IPS-NIHi7 (cell line): Measurements from ENCODE around the gene HIPK2.

Source experiments
- DNase-seq: peaks from one replicate; pipeline ENCODE4 v3.0.0; 2012; ENCODE audit warnings: mixed read lengths; ENCODE audit errors: extremely low spot score

HIPK2 gene

DNA sequence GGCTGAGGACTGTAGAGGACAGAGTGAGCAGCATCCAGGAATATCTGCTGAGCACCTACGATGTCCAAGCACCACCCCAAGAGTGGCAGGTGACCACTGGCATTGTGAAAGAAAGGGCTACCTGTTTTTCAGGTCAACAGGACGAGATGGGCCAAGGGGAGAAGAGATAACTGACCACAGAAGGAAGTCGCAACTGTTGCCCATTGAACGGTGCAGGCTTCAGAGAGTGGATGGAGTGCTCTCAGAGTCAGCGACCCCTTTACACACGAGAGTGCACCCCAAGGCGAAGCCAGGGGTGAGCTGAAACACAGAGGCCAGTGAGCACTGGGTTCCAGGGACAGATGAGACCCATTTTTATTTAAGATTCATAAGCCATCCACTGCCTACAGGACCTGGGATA is 42.3 kb downstream of the HIPK2 start:
- no peak for DNase-seq

DNA sequence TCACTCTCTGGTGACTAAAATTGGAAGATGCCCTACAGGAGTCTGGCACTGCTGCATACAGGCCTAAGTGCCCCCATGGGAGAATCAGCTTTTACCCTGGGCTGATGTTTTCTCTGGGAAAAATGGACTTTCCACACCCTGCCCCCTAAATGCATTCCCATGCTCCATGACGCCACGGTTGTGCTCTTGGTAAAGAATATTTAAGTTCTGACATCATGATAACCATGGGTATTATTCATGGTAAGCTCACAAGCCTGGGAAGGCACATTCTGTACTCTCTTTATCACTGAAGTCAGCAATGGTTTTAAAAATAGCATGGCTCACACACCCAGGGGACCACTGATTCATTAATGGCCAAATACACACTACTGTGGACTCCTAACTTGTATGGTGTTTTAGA is 43.4 kb downstream of the HIPK2 start:
- no peak for DNase-seq

DNA sequence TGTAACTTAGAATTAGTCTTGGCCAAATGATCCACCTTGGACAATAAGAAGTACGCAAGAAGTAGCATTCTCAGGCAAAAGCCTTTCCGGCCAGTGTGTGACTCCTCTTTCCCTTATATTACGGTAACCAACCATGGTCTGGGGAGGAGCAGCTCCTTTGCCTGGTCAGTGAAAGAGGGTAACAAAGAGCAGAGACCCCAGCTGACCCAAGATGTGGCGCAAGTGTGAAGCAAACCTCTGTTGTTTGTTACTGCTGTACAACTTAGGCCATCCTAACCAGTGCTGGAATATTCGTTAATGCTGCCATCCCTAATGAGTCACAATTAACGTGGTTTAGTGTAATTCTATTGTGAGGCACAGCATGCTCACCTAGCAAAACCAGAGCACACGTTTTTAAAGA is 44.0 kb downstream of the HIPK2 start:
- DNase-seq, result no peak

DNA sequence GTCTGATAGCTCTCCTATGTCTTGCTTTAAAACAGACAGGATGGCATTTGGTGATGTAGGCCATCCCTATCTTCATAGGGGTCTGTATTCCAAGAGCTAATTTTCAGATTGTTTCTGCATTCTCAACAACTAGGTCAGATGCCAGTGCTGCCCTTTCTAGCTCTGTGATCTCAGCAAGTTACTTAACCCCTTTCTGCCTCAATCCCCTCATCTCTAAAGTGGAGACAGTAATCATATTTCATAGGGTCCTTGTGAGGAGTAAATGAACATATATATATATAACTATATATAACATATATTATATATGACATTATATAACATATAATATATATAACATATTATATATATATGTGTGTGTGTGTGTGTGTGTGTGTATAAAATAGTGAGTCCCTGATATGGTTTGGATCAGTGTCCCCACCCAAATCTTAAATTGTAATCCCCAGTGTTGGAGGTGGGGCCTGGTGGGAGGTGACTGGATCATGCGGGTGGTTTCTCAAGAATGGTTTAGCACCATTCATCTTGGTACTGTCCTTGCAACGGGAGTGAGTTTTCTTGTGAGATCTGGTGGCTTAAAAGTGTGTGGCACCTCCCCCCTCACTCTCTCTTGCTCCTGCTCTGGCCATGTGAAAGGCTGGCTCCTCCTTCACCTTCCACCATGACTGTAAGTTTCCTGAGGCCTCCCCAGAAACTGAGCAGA is 45.2 kb downstream of the HIPK2 start:
- DNase-seq, result no peak

GRCh38 chr7:139731802-139732470 is 45.9 kb downstream of the HIPK2 start:
- no peak for DNase-seq

DNA sequence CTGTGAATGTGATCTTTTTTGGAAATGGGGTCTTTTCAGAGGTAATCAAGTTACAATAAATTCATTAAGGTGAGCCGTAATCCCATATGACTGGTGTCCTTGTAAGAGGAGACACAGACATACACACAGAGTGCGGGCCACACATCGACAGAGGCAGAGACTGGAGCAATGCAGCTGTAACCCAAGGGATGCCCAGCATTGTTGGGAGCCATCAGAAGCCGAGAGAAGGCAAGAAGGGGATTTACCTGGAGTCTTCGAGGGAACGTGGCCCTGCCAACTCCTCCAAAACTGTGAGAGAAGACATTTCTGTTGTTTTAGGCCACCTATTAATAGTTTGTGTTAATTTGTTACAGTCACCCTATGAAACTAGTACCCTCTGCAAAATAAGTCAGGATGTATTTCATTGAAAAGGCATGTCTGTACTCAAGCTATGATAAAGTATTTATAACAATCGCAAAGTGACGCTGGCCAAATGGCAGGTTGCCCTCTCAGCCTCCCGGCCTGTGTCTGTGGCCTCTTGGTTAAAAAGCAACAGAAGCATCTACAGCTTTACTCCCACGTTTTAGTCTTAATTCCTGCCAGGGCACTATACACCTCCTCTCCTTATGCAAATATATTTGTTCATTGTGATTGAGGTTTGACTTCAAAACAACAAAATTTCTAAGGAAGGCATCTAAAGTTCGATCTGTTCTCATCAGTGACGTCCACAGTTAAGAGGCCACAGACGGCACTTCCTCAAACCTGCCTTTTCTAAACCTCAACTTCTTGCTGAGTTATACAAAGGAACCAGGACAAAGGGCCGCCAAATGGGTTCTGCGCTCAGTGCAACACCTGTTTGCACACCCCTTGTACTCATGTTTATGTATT is 46.8 kb downstream of the HIPK2 start:
- no peak for DNase-seq

GRCh38 chr7:139728203-139728602 is 49.6 kb downstream of the HIPK2 start:
- no peak for DNase-seq

DNA sequence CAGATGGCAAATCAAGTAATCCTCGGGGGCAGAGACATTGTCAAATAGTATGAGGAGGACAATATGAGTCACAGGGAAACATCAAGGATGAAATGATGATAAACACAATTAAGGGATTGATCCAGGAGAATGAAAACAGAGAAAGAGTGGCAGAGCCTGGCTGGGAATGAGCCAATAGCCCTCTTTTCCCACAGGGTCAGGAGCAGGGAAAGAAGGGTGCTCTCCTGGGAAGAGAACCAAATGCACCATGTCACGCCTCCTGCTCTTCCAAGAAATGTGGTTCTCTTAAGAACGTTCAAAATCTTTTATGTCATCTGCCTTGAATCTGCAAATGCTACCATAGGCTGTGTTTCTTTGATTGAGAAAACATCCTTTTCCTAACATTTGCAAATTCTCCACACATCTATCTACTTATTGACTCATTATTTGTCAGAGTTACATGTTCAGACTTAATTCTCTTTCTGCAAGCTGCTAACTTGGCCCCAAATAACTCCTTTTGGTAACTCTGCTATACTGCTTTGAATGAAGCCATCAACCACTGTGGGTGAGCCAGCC is 50.6 kb downstream of the HIPK2 start:
- DNase-seq, result no peak

DNA sequence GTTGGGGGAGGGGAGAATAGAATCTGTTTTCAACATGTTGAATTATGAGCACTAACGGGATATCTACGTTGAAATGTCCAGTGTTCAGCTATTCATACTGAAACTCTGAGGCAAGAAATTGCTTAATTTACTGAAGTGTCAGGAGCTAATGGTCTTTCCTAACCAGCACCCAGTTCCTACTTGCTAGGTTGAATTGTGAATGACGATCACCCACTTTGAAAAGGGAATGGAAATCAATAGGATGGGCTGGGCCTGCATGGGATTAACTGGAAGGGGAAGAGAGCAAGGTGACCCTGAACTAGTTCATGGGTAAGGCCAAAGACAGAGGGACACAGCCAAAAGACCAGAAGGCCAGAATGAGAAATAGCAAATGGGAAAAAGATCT is 51.3 kb downstream of the HIPK2 start:
- no peak for DNase-seq

DNA sequence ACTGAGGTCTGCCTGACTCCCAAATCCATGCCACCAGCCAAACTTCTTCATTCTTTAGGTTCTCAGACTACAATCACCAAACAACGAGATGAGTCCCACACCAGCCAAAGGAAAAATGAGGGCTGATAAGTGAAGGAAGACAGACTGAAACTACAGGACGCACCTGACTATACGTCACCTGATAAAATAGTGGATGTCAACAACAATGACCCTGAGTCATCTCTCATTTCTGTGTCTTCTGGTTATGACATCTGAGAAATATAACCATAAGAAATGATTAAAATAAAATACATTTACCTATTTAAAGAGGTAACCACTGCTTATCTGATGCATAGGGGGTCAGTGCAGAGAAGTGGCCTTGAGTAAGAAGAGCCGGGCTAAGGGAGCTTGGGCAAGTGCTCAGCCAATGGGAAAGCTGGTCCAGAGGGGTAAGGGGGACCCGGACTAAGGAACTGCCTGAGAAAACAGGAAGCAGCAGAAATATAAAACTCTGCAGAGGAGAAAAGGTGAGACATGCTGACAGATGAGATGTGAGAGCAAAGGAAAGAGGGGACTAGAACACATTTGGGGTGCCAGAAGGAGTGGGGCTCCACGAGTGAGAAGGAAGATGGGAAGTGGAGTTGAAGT is 51.8 kb downstream of the HIPK2 start:
- no peak for DNase-seq

- DNase-seq, result no peak
Measured at GRCh38 chr7:139725077-139725476, 52.7 kb downstream of the HIPK2 start.

GRCh38 chr7:139722604-139723003 is 55.2 kb downstream of the HIPK2 start:
- DNase-seq, result no peak

GRCh38 chr7:139721821-139722220 is 56.0 kb downstream of the HIPK2 start:
- DNase-seq, result no peak

- DNase-seq, result no peak
Measured at GRCh38 chr7:139721417-139721816, 56.4 kb downstream of the HIPK2 start.

DNA sequence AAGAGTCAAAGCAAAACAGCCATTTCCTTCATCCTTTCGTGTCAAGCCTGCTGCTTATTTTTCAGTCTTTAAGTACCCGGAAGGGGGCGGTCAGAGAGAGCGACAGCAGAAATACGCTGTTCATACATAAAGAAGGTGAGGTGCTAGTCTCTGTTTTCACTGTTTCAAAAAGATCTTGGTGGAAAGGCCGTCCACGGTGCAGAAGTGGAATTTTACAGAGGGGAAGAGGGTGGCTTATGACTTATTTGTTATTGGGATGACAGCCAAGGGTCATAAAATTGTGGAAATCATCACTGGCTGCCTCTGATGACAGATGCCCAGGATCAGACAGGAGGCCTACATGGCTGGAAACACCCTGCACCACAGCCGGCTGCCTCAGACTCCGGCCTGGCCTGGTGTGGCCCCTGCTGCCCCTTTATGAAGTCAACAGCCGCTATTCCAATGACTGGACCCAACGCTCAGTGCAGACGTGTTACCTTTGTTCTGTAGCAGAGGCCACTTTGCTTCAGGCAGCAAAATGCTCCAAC is 57.0 kb downstream of the HIPK2 start:
- DNase-seq, result no peak

GRCh38 chr7:139720186-139720585 is 57.6 kb downstream of the HIPK2 start:
- DNase-seq, result no peak

DNA sequence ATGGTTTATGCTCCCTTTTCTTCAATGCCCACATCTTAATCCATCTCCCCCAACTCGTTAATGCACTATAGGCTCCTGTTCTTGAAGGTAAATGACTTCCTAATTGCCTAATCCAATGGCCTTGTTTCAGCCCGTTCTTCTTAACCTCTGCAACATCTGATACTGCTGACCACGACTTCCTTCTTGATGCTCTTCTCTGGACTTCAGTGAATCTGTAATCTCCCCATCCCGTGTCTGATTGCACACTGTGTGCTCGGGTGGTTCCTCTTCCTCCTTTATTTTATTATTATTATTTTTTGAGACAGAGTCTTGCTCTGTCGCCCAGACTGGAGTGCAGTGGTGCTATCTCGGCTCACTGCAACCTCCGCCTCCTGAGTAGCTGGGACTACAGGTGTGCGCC is 58.9 kb downstream of the HIPK2 start:
- DNase-seq, result no peak

GRCh38 chr7:139718141-139718540 is 59.7 kb downstream of the HIPK2 start:
- no peak for DNase-seq

- no peak for DNase-seq
Measured at GRCh38 chr7:139716156-139716942, 61.4 kb downstream of the HIPK2 start.

DNA sequence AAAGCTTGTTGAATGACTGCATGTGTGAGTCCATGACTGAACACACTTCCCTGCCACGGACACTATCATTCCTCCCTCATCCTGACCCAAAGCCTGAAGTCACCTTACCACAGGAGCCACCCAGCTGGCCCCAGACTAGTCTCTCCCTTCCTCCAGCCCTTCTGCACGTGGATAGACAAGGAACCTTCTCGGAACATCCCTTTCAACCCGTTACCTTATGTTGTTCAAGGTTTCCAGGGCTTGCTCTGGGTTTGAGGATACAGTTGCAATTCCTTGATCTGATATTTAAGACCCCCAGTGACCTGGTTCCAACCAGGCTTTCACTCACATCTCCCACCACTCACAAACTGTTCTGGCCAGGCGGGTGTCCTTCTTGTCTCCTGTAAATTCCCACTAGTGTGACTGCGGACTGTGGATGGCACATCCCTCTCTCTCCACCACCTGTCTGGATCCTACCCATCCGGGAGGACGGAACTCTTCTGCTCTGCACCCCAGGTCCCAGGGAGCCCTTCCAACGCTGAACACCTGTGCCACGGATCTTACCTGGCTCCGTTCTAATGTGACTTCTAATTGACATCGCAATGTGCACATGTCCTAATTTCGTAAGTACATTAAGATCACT is 62.5 kb downstream of the HIPK2 start:
- DNase-seq, result no peak
